Hepatocyte (in vitro differentiated cells): Measurements from ENCODE around the gene PRR35.

Source experiments
- CTCF ChIP-seq: fragments of 200-600 bp; sonication (generic); IDR thresholded peaks from 2 replicates; pipeline ENCODE4 v1.5.1; 2016; ENCODE audit warnings: antibody characterized with exemption, mild to moderate bottlenecking; ENCODE audit not compliant: poor library complexity
- EZH2phosphoT487 ChIP-seq: fragments of 200-600 bp; sonication (generic); IDR thresholded peaks from one replicate; pipeline ENCODE4 v1.6.1; 2018; ENCODE audit warnings: antibody characterized with exemption, mild to moderate bottlenecking, low read depth, moderate library complexity; ENCODE audit not compliant: unreplicated experiment, severe bottlenecking

- TF ChIP-seq CTCF (no peak), EZH2phosphoT487 (no peak)
These were observed 33.8 kb upstream of the PRR35 start for GRCh38 chr16:526181-527014.
